WTC11 (cell line): ENCODE data around the gene MRPS18A.

Experiments
- ATF2 ChIP-seq: sonication (generic); formaldehyde crosslinking; IDR thresholded peaks from 2 replicates; pipeline ENCODE4 v1.8.1; 2022; ENCODE audit warnings: low read depth, missing genetic modification reagents, borderline replicate concordance
- MYBL2 ChIP-seq: sonication (generic); formaldehyde crosslinking; IDR thresholded peaks from 2 replicates; pipeline ENCODE4 v1.8.1; 2023; ENCODE audit warnings: mild to moderate bottlenecking, moderate library complexity, missing genetic modification reagents
- TCF7 ChIP-seq: sonication (generic); formaldehyde crosslinking; IDR thresholded peaks from 2 replicates; pipeline ENCODE4 v1.8.0; 2022; ENCODE audit warnings: mild to moderate bottlenecking, low read depth, missing genetic modification reagents, moderate library complexity
- ZNF416 ChIP-seq: fragments of 250-450 bp; sonication (Bioruptor Pico); IDR thresholded peaks from 2 replicates; pipeline ENCODE4 v1.9.0; 2021; ENCODE audit warnings: mild to moderate bottlenecking, inconsistent platforms

GRCh38 chr6:43680308-43681200 lies 7.0 kb downstream of the MRPS18A start:
- no peak for TF ChIP-seq ATF2 (CRISPR knock-in tag)
- TF ChIP-seq TCF7, result no peak
- no peak for TF ChIP-seq MYBL2 (CRISPR knock-in tag)
- no peak for TF ChIP-seq ZNF416 (CRISPR knock-in tag)
